GM12873 (cell line): ENCODE results near the gene ARID1B.

ENCODE experiments used
- TF ChIP-seq, protein P1 (sequence below): IDR thresholded peaks from 2 replicates; pipeline ENCODE4 v1.5.1; 2012; ENCODE audit warnings: low read depth, mild to moderate bottlenecking, moderate library complexity, low read length, control low read depth; ENCODE audit not compliant: insufficient read depth; ENCODE audit errors: missing control alignments

ARID1B gene

DNA sequence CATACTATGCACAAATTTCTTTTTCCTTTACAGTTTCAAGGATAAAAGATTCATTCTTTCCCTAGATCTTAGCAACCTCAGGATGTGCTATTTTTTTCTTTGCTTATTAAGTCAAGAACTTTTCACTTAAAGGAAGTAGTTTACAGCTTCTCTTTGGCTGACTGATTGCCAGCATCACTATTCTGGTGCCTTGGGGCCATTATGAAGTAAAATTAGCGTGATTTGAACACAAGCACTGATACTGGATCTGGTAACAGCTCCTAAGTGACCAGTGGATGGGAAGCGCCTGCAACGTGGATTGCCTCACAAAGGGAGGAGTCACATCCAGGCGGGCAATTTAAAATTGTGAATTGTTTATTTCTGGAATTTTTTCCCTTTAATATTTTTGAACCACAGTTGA is 147.1 kb downstream of the ARID1B start:
- TF ChIP-seq, protein P1, sequence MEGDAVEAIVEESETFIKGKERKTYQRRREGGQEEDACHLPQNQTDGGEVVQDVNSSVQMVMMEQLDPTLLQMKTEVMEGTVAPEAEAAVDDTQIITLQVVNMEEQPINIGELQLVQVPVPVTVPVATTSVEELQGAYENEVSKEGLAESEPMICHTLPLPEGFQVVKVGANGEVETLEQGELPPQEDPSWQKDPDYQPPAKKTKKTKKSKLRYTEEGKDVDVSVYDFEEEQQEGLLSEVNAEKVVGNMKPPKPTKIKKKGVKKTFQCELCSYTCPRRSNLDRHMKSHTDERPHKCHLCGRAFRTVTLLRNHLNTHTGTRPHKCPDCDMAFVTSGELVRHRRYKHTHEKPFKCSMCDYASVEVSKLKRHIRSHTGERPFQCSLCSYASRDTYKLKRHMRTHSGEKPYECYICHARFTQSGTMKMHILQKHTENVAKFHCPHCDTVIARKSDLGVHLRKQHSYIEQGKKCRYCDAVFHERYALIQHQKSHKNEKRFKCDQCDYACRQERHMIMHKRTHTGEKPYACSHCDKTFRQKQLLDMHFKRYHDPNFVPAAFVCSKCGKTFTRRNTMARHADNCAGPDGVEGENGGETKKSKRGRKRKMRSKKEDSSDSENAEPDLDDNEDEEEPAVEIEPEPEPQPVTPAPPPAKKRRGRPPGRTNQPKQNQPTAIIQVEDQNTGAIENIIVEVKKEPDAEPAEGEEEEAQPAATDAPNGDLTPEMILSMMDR = no peak

DNA sequence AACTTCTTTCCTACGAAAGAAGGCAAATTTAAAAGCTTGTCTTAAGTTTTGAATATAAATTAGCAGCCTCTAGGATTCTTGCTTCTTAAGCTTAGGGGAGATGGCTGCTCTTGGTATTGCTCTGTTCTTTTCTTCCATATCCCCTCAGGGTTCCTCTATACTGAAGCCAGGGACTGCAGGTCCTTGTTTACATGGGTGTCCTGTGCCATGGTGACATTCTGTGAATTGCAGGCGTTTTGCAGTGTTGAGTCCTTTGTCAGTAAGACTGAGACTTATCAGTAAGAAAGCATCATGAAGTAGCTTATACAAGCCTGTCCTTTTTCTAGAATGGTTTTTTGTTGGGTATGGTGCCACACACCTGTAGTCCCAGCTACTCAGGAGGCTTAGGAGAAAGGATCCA is 147.8 kb downstream of the ARID1B start:
- TF ChIP-seq, protein P1 = no peak

DNA sequence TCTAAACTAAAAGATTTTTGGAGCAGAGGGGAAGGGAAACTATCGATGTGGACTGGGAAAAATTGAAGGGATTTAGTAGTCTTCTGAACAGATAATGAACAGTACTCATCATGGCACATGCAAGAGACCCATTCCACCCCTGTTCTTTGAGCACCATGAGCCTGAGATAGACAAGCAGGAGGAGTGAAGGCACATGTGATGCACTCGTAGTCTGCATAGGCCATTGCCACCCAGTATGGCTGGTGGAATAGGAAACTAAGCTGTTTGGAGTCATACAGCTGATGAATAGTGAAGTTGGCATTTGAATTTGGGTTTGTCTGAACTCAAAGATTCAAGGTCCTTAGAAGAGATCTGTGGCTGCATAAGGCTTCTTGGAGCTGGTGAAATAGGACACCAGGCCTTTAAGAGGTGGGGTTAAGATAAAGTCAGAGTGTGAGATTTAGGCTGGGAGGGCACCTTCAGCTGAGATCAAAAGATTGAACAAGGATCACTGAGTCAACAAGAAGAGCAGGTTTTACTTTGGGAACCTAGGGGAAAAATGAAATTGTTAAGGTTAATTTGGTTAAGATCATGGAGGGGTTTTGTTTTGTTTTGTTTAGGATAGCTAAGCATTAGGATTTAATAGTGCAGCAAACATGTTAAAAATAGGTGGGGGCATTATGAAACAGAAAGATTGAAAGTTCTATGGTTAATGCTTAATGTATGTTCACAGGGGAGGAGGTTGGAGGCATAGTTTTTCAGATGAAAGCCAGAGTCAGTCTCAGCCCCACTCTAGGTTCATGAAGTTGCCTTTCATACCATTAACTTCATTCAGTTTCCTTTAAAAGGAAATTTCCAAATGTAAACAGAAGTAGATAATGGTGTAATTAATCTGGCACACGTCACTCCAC is 148.8 kb downstream of the ARID1B start:
- TF ChIP-seq, protein P1 = no peak

DNA sequence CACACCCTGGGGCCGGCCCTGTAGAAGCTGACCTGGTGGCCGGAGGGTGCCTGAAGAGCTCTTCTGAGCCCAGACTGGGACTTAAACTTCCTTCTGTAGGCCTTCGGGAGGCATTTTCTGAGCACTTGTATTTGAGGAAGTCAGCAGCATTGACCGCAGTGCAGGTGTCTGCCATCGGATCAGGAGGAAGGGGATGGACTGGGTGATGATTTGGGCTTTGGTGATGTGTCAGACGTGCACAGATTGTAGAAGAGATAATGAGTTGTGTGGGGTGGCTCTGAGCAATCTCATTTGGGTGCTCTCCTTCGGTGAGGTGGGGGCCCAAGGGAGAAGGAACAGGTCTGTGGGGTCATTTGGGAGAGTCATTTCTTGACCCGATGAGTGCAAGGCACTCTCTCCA is 150.9 kb downstream of the ARID1B start:
- TF ChIP-seq, protein P1 = no peak

DNA sequence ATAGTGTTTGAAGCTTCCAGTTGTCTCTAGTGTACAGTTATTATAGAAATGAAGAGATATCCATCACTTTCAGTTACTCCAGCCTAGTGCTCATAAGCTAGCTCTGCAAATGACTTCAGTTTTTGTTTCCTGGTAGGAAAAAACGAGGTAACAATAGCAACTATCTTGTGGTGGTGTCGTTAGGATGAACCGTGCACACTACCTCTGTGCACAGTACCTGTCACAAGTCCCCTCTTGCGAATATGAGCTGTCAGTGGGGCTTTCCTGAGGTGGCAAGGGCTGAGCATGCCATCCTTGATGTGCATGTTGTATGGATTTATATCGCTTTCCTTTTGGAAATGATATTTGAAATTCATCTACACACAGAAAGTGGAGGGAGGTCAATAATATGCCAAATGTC is 151.8 kb downstream of the ARID1B start:
- TF ChIP-seq, protein P1 = no peak

DNA sequence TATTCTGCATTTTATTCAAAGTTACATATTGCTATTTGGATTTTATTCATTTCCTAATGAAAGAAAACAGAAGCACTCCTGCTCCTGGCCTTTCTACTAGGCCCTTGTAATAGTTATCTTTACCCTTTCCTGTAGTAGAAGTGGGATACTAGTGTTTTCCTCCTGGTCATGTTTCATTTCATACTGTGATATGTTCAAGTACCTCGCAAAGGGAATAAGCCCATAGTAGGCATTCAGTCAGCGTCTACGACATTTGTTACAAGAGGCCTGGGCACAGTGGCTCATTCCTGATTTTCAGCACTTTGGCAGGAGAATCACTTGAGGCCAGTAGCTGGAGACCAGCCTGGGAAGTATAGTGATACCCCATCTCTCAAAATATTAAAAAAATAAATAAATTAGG is 154.1 kb downstream of the ARID1B start:
- TF ChIP-seq, protein P1 = no peak

DNA sequence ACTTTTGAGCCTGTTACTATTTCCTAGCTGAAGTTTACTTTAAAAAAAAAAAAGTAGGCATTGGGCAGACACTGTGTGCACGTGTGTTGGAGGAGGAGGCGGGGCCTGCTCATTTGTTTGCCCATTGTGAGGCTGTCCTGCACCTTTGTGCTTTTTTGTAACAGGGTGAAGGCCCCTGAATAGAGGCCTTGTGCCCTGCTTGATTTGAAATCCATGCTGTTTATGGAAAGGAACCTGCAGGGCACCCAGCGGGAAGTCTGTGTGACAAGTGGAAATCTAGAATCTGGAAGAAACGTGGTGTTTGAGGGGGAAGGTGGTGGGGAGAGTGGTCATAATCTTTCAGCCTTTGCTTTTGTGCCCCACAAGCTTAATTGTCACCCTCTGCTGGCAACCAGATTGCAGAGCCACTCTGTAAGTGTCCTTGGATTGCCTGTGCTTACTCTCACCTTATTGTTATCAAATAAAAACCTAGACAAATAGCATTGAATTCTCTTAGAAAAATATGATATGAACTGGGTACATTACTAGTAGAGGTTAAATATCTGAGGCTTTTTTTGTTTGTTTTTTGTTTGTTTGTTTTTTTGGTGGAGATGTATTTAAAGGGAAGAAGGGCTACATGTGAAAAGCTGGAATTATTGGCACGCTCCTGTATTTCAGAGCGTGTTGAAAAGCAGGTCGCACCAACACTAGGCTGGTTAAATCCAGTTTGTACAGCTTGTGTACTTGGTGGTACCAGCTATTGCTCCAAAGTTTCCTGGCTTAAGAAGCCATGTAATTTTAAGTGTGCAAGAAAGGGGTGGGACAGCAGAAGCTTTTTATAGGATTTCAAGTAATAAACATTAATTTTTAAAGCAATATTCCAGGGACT is 156.3 kb downstream of the ARID1B start:
- TF ChIP-seq, protein P1 = peak; percentile 27
